HG02610 (cell line): ENCODE data around the gene MTOR.
A peak's percentile ranks its signal among the peaks of the same experiment; 100 is the strongest.
"Not testable (repeated sequence)": the region's sequence is repeated elsewhere in the genome, so short reads cannot be mapped to it uniquely, and the experiment has no call there.

ENCODE experiments used
- ATAC-seq: cut with Tn5 transposase; IDR thresholded peaks from one replicate; pipeline ENCODE4 v1.9.1; 2021; ENCODE audit warnings: mild to moderate bottlenecking, moderate library complexity; ENCODE audit not compliant: unreplicated experiment

MTOR gene

GRCh38 chr1:11125931-11126330 lies 136.4 kb downstream of the MTOR start:
- no peak for ATAC-seq

GRCh38 chr1:11124965-11125364 lies 137.4 kb downstream of the MTOR start:
- ATAC-seq = no peak

- no peak for ATAC-seq
Measured at GRCh38 chr1:11116318-11116717, 146.0 kb downstream of the MTOR start.

- ATAC-seq = no peak
Measured at GRCh38 chr1:11114966-11115365, 147.4 kb downstream of the MTOR start.

GRCh38 chr1:11109047-11109760 lies 153.1 kb downstream of the MTOR start:
- ATAC-seq = no peak

- ATAC-seq = no peak
Measured at GRCh38 chr1:11107599-11107998, 154.8 kb downstream of the MTOR start.

- no peak for ATAC-seq
Measured at GRCh38 chr1:11105586-11105985, 156.8 kb downstream of the MTOR start.

GRCh38 chr1:11101347-11101746 lies 161.0 kb downstream of the MTOR start:
- no peak for ATAC-seq

- not testable (repeated sequence) for ATAC-seq
Measured at GRCh38 chr1:11100806-11101205, 161.5 kb downstream of the MTOR start.

- ATAC-seq = no peak
Measured at GRCh38 chr1:11100149-11100493, 162.2 kb downstream of the MTOR start.

- peak; percentile 79 for ATAC-seq
Measured at GRCh38 chr1:11099310-11100148, 162.8 kb downstream of the MTOR start, which contains the start of gene EXOSC10. Gene EXOSC10, minus strand, starts transcription at chr1:11099869. Its CDS starts 38 bp downstream, at chr1:11099831.

GRCh38 chr1:11098931-11099309 lies 163.4 kb downstream of the MTOR start:
- ATAC-seq = no peak

- not testable (repeated sequence) for ATAC-seq
Measured at GRCh38 chr1:11083784-11084183, 178.6 kb downstream of the MTOR start.

GRCh38 chr1:11080931-11081330 lies 181.4 kb downstream of the MTOR start:
- no peak for ATAC-seq

GRCh38 chr1:11078631-11079030 lies 183.7 kb downstream of the MTOR start:
- ATAC-seq = no peak

- peak; percentile 56 for ATAC-seq
Measured at GRCh38 chr1:11073398-11073797, 189.0 kb downstream of the MTOR start.

- no peak for ATAC-seq
Measured at GRCh38 chr1:11072216-11072917, 190.0 kb downstream of the MTOR start.

GRCh38 chr1:11071463-11072215 lies 190.7 kb downstream of the MTOR start:
- no peak for ATAC-seq

GRCh38 chr1:11070876-11071275 lies 191.5 kb downstream of the MTOR start:
- no peak for ATAC-seq

GRCh38 chr1:11068600-11069473 lies 193.5 kb downstream of the MTOR start:
- ATAC-seq = no peak
